HG02884 (cell line): ENCODE measurements around the gene SH2D6.
"Not testable (repeated sequence)": the region's sequence is repeated elsewhere in the genome, so short reads cannot be mapped to it uniquely, and the experiment has no call there.

Experiments used
- ATAC-seq: cut with Tn5 transposase; IDR thresholded peaks from one replicate; pipeline ENCODE4 v1.9.1; 2021; ENCODE audit warnings: mild to moderate bottlenecking, moderate library complexity; ENCODE audit not compliant: unreplicated experiment

SH2D6 gene

DNA sequence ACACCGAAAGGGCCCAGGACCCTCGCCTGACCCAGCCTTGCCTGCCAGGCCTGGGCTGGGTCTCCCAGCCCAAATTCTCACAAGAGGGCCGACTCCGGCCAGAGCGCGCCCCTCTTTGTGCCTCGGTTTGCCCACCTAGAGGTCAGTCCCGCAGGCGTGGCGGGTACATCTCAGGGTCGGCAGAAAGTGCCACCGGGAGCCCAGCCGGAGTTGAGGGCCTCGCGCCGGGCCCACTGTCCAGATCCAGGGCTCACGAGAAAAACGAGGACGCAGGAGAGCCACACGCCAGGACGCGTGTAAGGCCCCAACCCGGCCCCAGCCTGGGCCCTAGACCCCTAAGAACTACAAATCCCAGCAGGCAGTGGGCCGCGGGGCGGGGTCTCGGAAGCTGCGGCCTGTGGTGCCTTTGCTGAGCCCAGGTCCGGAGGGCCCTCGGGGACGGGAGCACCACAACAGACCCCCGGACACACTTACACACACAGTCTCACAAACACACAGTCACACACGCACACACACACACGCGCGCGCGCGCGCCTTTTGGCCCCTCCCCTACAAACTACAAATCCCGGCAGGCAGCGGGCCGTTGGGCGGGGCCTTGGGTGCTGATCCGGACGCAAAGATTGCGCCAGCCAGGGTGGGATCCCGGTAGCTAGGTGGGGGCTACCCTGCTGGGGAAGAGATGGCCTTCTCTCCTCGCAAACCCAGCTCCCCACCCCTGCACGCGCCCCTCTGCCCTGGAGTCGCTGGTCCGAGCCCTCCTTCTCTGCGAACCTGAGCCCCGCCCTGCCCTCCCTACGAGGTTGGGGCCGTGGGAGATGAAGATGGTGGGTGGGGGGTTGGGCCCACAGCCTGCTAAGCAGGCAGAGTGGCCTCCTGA, at the start of gene SH2D6:
Gene SH2D6 (plus strand): TSS at position 583 of the 877 bp plus-strand sequence. CDS start 10,752 bp downstream, outside the sequence.
- peak; percentile 80 for ATAC-seq

DNA sequence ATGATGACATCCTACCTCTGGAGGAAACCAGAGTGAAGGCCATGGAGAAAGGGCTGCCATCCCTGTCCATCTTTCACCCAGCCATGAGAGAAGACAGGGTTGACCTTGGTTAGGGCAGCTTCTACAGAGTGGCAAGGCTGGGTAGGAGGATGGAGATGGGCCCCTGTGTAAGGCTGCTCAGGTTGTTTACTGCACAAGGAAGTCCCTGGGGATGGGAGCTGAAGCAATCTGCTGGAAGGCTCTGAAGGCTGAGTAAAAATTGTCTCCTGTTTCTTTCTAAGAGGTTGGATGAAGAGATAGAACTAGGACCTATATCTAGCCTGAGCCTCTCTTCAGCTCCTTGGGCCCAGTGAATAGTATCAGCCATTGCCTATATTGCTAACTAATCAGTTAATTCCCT, 49.6 kb upstream of the SH2D6 start:
- no peak for ATAC-seq

DNA sequence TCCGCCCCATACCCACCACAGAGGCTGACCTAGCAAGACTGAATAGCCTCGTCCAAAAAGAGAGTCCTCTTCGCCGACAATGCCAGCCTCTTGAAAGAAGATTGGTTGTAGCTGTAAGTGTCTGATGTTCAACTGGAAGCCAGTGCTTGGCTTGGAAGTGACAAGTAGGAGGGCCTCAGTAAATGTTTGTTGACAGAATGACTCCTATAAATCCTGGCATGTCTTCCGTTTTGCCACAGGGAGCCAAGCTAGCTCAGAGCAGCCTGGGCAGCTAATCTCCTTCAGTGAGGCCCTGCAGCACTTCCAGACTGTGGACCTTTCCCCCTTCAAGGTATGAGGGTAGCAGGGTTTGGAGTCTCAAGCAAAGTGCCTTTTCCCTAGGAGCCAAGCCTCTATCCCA, 49.0 kb upstream of the SH2D6 start:
- no peak for ATAC-seq

- no peak for ATAC-seq
Measured at GRCh38 chr2:85371045-85371444, 47.5 kb upstream of the SH2D6 start.

GRCh38 chr2:85376291-85377065, 42.0 kb upstream of the SH2D6 start:
- ATAC-seq = no peak

DNA sequence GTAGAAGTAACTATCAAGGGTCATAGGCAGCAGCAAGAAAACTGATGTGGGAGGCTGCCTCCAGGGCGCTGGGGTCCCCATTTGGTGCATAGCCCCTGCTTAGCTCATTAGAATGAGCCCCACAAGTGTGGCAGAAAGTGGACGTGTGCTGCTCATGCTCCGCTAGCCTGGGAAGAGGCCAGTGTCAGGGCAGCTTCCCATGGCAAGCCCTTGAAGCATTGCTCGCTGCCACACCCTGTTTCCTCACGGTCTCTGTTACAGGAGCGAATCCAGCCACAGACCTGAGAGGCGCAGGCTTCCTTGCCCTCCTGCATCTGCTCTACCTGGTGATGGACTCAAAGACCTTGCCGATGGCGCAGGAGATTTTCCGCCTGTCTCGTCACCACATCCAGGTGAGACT, 41.4 kb upstream of the SH2D6 start:
- no peak for ATAC-seq

GRCh38 chr2:85378257-85378656, 40.3 kb upstream of the SH2D6 start:
- ATAC-seq = no peak

GRCh38 chr2:85380048-85380447, 38.5 kb upstream of the SH2D6 start:
- ATAC-seq = no peak

DNA sequence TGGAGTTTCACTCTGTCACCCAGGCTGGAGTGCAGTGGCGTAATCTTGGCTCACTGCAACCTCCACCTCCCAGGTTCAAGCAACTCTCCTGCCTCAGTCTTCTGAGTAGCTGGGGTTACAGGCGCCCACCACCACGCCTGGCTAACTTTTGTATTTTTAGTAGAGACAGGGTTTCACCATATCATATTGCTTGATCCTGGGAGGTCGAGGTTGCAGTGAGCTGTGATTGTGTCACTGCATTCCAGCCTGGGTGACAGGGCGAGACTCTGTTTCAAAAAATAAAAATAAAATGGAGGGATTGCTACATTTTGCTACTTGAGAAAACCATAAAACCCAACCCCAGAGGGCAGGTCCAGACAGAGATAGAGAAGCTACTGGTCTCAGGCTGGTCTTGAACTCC, 35.4 kb upstream of the SH2D6 start:
- ATAC-seq = not testable (repeated sequence)

GRCh38 chr2:85383850-85384249, 34.7 kb upstream of the SH2D6 start:
- no peak for ATAC-seq

DNA sequence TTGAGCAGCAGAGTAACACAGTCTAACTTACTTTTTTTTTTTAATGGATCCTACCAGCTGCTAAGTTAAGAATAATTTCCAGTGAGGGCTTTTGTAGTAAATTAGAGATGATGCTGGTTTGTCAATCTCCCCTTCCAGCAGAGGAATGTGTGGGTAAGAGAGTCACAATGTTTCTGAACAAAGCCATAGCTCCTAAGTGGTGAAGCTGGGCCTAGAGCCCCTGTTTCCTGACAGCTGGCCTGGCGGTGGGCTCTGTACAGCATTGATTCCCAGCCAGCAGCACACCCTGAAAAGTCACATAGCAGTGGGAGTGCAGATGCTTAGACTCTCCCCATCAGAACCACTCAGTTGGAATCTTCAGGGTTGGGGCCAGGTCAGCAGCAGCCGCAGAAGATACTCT, 32.8 kb upstream of the SH2D6 start:
- no peak for ATAC-seq

GRCh38 chr2:85387754-85388153, 30.8 kb upstream of the SH2D6 start:
- no peak for ATAC-seq

DNA sequence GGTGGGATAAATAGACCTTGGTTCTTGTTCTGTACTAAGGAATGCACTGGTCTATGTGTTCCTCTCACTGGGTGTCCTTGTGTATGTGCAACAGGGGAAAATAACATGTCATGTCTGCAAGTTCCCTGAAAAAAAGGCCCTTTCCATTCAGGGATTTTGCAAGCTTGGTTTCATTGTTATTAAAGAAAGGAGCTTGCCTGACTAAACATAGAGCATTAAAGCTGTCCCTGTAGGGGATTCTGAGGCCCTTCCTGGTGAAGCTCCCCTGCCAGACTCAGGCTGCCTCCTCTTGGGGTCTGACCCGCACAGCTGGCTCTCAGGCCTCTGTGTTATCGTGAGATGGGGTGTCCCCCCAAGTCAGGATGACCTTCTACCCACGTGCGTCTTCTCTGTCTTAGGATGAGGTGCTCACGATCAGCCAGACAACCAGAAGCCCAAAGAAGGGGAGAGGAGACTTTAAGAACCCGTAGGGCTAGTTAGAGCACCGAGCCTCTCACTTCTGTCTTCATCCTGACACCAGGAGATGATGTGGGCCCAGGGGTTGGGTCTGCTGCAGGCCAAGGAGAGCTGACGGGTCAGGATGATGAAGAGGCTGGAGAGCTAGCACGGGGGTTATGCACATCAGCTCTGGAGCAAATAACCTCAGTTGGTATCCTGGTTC, 29.5 kb upstream of the SH2D6 start:
- no peak for ATAC-seq

- ATAC-seq = no peak
Measured at GRCh38 chr2:85390941-85391669, 27.4 kb upstream of the SH2D6 start.

DNA sequence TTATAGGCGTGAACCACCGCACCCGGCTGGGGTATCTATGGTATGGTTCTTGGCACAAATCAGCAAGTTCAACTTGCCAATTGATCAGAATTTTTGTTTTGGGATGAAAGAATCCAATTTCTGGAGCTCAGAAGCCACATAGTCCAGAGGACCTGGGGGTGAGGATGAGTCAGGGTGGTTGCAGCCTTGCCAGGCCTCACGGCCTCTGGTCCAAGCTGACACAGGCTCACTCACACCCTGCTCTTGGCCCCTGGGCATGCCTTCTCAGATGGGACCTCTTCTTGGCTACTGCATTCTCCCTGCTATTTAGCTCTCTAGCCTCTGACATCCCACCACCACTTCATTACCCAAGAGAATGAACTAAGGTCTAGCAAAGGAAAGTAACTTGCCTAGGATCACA, 24.7 kb upstream of the SH2D6 start:
- ATAC-seq = no peak

GRCh38 chr2:85394261-85394681, 24.2 kb upstream of the SH2D6 start:
- ATAC-seq = no peak

DNA sequence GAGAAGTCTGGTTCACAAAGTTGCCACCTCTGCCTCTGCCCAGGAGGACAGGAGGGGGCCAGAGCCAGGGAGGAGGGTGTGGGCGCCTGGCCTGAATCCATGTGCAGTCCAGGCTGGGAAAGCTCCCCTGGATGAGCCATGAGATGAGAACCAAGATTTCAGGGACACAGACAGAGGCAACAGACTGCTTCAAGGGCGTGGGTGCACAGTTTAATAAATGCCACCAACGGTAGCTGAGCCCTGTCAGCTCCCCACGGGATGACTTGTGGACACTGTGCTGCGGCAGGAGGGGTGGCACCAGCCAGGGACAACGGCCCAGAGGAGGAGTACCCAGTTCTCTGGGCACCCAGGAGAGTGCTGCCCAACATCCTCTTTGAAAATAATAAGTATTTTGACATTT, 23.5 kb upstream of the SH2D6 start:
- no peak for ATAC-seq

- ATAC-seq = no peak
Measured at GRCh38 chr2:85395912-85396475, 22.5 kb upstream of the SH2D6 start.

- no peak for ATAC-seq
Measured at GRCh38 chr2:85396531-85397470, 21.7 kb upstream of the SH2D6 start.
